ENCODE measurements around the gene KRTAP10-4.
"Not testable (repeated sequence)": the region's sequence is repeated elsewhere in the genome, so short reads cannot be mapped to it uniquely, and the experiment has no call there.

The KRTAP10-4 gene

DNA sequence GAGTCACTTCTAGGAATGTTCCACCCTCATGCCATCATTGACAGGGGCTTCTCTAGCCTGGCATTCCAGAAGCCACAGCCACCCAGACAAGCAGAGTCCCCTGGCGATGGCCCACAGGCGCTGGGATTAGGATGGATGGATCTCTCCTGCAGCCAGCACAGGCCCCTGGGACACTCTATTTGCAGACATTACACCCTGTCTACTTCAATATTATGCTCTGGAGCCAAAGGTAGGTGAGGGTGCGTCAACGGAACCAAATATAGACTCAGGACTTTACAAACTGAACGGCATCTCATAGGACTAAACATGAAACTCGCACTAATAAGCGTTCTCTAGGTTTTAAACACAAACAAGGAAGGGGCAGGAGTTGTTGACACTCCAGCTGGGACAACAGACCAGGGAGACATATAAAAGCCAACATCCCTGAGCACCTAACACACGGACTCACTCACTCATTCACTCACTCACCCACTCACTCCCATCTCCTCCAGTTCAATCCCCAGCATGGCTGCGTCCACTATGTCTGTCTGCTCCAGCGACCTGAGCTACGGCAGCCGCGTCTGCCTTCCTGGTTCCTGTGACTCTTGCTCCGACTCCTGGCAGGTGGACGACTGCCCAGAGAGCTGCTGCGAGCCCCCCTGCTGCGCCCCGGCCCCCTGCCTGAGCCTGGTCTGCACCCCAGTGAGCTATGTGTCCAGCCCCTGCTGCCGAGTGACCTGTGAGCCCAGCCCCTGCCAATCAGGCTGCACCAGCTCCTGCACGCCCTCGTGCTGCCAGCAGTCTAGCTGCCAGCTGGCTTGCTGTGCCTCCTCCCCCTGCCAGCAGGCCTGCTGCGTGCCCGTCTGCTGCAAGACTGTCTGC is 26.8 kb downstream of the KRTAP10-4 start, which contains the start of gene KRTAP10-7:
Gene KRTAP10-7 (plus strand): TSS at position 480 of the 861 bp plus-strand sequence. CDS start 25 bp downstream, at position 505.
- FAIRE-seq, result not testable (repeated sequence)

DNA sequence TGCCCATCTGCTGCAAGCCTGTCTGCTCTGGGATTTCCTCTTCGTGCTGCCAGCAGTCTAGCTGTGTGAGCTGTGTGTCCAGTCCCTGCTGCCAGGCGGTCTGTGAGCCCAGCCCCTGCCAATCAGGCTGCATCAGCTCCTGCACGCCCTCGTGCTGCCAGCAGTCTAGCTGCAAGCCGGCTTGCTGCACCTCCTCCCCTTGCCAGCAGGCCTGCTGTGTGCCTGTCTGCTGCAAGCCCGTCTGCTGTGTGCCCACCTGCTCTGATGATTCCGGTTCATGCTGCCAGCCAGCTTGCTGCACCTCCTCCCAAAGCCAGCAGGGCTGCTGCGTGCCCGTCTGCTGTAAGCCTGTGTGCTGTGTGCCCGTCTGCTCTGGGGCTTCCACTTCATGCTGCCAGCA is 27.6 kb downstream of the KRTAP10-4 start:
- not testable (repeated sequence) for FAIRE-seq

DNA sequence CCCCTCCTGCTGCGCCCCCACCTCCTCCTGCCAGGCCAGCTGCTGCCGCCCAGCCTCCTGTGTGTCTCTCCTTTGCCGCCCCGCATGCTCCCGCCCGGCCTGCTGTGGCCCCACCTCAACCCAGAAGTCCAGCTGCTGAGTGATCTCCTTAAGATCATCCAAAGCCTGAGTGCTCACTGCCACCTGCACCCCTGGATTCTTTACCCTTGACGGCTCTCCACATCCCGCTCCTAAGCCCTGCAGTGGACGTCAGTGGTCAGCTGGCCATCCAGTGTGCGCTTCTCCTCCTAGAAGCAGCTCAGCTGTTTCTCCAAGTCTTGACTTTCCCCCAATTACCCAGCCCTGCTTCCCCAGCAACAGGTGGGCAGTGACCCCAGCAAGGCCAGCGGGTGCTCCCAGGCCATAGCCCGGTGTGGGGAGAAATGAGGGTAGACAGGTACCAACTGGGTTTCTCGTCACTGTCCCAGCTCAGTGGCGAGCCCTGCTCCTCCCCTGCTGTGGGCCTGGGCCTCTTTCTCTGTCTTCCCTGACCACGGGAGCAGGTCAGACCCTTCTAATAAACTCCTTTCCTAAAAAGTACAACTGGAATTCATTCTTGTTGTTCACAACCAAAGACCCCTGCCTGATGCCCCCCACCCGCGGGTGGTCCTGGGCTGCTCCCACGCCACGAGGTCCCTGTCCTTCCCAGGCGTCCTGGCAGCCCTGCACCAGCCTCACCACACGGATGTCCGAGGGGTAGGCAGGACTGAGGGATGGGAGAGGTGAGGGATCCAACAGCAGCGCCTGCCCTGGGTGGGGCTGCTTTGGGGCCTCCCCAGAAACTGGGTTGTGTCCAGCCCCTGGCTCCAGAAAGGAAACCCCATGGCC is 28.3 kb downstream of the KRTAP10-4 start:
- FAIRE-seq, result no peak

DNA sequence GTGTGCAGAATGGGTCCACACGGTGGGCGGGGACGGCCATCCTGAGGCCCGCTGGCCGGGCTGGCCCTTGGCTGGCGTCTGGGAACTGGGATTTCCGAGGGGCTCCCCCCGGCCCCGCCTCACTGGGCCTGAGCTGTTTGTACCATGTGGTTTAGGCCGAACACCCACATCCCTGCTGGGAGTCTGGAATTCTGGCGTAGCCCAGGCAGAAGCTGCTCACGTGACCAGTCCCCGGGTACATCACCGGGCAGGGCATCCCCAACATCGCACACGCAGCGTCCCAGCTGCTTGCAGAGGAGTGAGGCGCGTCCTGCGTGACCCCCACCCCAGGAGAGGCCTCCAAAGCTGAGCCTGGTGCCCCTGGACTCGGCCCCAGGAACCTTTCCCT is 28.9 kb downstream of the KRTAP10-4 start:
- no peak for FAIRE-seq

DNA sequence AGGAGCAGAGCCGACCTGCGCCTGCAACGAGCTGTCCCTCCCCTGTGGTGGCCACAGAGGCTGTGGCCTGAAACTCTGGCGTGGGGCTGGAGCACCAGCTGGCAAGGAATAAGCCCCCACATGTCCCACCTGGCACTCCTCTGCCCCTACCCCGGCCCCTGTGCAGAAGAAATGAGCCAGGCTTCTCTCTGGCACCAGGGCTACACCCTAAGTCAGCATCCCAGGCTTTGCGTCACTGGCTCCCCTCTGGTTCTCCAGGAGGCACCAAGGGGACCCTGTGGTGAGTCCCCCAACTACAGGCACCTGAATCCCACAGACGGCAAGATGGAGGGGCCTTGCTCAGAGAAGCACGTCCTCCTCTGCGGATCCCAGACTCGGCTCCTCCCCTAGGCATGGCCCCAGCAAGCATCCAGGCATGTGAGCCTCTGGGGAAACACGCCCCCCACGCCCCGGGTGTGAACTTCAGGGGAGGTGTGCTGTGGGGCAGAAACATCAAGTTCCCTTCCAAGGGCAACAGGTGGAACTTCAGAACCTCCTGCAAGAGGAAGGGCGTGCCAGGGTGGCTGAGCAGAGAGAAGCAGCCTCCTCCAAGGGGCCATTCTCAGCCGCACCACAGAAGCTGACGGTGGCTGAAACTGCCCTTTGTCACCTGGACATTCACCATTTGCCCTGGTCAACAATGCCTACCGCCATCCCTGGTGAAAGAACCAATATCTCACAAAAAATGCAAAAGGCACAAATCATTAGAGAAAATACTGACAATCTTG is 29.8 kb downstream of the KRTAP10-4 start:
- FAIRE-seq, result no peak

DNA sequence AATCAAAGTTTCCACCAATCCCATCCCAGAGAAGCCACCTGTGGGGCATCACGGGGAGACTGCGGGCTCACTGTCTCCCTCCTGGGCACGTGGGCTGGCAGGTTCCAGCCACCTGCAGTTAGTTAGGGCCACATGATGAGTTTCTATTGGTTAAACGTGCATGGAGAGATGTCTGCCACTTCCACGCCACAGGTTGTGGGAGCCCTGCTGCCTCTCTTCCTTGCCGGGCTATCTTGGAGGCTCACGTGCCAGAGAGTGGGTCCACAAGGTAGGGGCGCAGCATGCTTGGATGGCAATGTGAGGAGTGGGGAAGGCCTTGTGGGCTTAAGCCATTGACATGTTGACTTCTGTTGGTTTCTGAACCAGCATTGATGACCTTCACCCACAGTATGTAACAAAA is 30.4 kb downstream of the KRTAP10-4 start:
- FAIRE-seq, result no peak

DNA sequence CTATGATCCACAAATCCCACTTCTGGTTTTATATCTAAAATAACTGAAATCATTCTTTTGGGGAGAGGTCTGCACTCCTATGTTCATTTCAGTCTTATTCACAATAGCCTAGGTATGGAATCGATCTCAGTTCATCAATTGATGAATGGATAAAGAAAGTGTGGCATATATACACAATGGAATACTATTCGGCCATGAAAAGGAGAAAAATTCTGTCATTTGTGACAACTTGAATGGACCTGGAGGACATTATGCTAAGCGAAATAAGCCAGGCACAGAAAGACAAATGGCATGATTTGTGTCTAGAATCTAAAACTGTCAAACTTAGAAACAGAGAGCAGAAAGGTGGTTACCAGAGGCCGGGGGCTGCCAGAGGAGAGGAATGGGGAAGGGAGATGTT is 33.0 kb downstream of the KRTAP10-4 start:
- FAIRE-seq, result no peak

DNA sequence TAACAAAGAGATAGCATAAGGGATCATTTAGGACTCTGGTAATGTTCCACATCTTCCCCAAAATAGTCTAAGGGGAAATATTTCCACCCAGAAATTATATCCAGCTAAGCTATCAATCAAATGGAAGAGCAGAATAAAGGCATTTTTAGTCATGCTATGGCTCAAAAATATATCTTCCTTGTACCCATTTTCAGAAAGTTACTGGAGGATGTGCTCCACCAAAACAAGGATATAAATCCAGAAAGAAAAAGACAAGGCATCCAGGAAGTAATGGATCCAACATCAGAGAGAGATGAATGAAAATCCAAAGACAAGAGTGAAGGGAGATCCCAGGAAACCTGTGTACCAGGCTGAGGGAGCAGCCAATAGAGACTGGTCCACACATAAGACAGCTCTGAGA is 35.7 kb downstream of the KRTAP10-4 start:
- FAIRE-seq, result no peak

DNA sequence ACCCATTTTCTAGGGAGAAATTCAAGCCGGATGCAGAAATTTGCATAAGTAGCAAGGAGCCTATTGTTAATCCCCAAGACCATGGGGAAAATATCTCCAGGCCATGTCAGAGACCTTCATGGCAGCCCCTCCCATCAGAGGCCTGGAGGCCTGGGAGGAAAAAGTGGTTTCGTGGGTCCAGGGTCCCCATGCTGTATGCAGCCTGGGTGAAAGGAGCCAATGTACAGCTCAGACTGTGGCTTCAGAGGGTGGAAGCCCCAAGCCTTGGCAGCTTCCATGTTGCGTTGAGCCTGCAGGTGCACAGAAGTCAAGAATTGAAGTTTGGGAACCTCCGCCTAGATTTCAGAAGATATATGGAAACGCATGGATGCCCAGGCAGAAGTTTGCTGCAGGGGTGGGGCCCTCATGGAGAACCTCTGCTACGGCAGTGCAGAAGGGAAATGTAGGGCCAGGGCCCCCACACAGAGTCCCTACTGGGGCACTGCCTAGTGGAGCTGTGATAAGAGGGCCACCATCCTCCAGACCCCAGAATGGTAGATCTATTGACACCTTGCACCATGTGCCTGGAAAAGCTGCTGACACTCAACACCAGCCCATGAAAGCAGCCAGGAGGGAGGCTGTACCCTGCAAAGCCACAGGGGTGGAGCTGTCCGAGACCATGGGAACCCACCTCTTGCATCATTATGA is 36.8 kb downstream of the KRTAP10-4 start:
- FAIRE-seq, result not testable (repeated sequence)

DNA sequence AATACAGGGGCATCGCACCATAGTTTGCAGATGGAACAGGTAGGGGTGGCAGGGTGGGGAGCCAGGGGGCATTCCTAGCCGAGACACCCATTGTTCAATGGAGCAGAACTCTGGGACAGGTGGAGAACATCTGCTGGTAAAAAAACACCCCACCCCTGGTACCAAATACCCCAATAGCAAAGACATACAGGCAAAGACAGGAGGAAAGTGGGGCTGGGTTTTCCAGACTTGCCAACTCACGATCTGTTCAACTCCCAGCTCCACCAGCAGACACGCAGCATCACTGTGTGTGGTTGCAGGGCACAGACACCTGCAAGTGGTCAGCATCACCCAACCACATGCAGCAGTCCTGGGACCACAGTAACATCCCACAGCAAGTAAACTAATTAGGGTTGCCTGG is 38.0 kb downstream of the KRTAP10-4 start:
- FAIRE-seq, result no peak

DNA sequence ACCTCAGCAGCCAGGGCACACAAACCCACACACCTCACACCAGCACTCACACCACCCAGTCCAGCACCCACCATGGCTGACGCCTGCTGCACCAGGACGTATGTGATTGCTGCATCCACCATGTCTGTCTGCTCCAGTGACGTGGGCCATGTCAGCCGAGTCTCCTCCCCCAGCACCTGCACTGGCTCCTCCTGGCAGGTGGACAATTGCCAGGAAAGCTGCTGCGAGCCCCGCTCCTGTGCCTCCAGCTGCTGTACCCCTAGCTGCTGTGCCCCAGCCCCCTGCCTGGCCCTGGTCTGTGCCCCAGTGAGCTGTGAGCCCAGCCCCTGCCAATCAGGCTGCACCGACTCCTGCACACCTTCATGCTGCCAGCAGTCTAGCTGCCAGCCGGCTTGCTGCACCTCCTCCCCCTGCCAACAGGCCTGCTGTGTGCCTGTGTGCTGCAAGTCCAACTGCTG is 38.5 kb downstream of the KRTAP10-4 start, which contains the start of gene KRTAP10-8:
Gene KRTAP10-8 (plus strand): TSS at position 51 of the 458 bp plus-strand sequence. CDS start 22 bp downstream, at position 73.
- no peak for FAIRE-seq

DNA sequence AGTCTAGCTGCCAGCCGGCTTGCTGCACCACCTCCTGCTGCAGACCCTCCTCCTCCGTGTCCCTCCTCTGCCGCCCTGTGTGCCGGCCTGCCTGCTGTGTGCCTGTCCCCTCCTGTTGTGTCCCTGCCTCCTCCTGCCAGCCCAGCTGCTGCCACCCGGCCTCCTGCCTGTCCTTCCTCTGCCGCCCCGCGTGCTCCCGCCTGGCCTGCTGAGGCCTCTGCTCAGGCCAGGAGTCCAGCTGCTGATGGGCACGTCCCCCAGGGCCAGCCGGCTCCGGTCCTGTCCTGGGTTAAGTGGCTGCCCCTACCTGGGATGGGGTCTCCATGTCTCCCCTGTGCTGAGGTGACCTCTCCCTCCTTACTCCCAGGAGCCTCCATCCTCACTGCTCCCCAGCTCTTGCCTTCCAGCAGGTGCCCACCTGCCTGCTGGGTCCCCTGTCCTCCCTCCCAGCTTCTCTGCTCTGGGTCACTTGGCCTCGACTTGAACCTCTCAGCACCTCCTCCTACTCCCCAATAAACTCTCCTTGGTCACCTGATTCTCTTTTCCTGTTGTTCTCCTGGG is 39.2 kb downstream of the KRTAP10-4 start:
- FAIRE-seq, result no peak

DNA sequence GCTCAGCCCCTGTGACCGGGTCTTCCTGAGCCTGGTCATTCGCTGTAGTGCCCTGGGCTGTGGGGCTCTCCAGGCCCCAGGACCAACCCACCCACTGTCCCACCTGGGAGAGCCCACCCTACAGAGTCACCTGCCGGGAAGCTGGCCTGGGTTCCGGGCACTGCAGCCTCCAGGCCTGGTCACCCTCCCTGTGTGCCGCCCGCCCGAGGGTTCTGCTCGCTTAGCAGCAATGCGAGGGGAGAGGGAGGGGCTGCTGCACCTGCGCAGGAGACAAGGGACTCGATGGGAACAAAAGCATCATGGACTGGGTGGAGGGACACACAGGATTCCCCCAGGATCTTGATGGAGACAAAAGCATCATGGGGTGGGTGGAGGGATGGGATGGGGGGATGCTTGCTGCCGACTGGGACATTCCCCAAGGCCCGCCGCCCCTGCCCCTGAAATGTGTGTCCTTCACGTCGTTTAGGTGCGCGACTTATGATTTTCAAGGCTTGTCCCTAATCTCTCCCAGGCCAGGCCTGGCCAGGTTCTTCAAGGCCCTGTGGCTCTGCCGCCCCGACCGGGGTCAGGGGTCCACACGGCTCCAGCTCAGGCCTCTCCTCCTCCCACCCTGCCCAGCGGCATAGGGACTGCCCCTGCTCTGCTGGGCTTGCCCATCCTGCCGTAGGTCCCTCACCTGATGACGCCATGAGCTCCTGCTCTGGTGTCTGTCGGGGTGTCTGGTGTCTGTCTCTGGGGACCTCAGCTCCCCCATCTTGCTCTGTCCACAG is 40.0 kb downstream of the KRTAP10-4 start:
- FAIRE-seq, result no peak

DNA sequence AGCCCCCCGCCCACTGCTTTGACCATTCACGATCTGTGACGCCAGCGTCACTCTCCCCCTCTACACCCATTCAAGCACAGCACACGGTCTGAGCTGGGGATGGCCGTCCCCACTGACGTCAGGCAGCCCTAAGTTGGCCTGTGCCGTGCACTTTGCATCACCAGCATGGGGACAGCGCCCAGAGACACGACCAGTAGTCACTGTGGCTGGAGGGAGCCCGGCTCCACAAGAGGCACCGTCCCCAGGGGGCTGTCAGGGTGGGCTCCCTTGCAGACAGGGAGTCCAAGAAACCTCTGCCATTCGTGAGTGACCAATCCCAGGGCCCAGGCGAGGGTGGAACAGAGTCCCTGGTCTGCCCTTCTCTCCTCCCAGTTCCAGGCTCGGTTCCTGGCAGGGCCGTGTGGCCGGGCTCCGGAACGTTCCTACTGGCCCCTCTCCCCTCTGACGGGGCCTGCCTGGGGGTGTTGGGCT is 40.7 kb downstream of the KRTAP10-4 start:
- FAIRE-seq, result no peak

DNA sequence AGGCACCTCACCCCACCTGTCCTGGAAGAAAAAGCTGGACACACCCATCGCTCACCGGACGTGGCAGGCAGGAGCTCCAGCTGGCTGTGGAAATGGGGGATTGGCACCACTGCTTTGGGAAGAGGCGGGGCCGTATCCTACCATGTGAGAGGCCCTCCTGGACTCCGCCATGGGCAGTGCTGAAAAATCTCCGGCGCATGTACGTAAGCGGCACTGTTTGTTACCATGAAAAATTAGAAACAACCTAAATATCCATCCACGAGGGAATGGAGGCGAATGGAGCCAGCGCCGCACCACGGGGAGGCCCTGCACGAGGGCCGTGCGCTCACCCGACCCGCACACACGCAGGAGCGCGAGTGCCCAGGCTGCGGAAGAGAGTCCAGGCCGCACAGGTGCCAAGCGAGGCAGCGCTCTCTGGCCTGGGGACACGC is 41.4 kb downstream of the KRTAP10-4 start:
- no peak for FAIRE-seq

DNA sequence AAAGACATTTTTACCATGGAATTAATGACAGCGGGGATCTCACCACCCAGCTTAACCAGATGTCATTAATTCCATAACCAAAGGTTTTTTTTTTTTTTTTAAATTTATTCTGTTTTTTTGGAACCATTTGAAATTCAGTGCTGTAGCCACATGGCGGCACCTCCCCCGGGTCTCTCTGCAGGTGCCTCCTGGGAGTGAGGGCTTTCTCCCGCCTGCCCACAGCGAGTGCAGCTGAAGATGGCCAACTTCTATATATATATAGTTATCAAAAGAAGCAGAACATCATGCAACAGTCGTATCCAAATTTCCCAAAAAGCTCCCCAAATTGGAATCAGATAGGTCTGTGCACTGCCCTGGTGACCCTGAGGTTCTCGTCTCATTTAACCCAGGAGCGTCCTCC is 41.9 kb downstream of the KRTAP10-4 start:
- no peak for FAIRE-seq

DNA sequence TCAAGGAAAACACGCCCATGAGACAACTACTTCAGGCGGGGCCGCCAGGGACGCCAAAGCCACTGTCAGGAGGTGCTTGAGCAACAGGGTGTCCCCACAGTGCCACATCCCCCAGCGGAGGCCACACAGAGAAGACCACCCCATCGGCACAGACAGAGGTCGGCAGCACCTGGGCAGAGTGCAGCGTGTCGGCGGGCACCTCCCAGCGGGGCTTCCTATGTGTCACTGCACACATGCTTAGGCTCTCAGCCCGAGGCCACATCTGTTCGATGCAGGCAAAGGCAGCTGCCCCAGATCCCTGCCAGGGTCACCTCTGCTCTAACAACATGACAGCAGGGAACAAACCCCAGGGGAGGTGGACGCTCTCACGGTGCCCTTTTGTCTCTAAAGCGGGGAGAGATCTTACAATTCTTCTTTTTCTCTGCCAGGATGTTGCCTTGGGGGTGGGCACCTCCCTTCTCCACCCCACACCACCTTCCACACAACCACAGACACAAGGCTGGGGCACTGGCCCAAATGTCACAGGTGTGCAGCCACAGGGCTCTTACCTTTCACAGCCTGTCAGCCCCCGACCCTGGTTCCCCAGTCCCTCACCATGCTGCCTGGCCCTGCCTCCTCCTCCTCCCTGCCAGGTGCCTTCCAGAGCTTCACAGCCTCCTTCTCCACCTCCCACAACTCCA is 42.5 kb downstream of the KRTAP10-4 start:
- no peak for FAIRE-seq

DNA sequence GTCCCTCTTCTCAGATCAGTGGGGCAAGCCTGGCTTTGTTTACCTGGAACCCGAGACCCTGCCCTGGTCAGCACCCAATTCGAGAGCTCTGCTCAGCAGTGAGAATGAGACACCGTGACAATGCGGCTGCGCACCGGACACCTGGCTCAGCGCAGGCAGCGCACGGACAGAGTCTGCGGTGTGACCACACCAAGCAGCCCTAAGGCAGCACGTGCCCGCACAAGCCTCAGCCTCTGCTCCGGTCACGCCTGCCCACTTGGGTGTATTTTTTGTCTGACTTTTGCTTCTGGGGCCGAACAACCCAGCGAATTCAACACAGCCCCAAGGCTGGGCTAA is 43.0 kb downstream of the KRTAP10-4 start:
- no peak for FAIRE-seq

DNA sequence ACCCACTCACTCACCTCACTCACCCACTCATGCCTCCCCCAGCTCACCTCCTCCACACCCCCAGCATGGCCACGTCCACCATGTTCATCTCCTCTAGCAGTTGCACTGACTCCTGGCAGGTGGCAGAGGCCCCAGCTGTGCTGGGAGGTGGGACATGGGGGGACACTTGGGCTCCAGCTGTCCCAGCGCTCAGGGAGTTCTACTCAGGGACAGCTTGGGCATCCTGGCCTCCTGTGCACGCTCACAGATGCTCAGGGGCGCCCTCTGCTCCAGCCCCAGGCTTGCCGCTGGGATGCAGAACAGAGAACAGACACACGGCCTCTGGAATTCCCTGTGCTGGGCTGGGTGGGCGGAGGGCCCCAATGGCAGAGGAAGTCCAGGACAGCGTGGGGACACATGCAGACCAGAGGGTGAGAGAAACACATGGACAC is 43.6 kb downstream of the KRTAP10-4 start:
- no peak for FAIRE-seq

DNA sequence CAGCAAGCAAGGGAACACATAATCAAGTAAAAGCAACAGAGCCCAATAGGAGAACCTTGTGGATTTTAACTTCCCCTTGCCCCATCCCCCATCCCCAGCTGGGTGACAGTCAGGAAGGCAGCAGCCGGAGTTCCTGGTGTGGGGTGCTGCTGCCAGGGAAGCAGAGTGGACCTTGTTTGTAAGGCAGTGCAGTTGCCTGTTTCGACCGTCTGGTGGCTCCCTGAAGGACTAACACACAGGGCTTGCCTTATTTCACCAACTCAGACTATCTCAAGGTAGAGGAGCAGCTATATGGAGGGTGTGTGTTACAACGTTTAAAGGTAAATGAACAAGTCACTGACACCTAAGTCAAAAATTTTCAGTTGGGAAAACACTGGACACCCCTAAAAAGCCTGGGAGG is 45.0 kb downstream of the KRTAP10-4 start:
- FAIRE-seq, result no peak
